Midbrain (tissue), 1 donor: Measurements from ENCODE around the gene ZNF319.

Source experiments
- DNase-seq: peaks from one replicate; lab custom pipeline; 2025; lab: John Stamatoyannopoulos, UW

The ZNF319 gene

DNA sequence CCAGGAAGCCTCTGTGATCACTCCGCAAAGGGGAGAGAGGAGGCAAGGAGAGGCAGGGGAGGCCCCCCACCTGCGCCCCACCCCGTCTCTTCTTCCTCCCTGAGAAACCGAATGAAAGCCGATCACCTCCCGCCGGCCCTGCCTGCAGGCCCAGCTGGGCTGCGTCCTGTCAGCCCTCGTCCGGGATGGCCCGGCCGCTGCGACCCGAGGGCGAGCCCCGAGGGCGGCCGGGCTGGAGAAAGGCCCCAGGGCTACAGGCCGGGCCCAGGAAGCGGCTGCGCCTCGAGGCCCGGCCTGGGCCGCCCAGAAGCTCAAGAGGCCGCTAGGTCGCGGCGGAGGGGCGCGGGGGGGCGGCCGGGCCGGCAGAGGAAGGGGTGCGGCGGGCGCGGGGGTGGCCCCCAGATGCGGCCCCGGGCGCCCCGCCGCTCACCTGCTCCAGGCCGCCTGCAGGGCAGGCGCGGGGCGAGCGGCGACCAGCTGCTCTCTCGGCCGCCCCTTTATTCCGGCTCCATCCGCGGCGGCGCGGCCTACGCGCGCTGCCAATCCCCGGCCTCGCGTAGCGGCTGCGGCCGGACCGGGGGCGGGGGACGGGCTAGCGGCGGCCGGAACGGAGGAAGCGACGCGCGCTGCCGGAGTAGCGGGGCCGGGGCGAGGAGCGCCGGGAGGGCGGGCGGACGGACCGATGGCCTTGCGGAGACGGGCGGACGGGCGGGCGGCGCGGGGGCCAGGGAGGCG is at the start of gene ZNF319:
TSS of gene ZNF319 (minus strand) at position 702 of the 735 bp plus-strand sequence. CDS start 2,407 bp downstream, outside the sequence.
- peak; percentile 34 for DNase-seq

DNA sequence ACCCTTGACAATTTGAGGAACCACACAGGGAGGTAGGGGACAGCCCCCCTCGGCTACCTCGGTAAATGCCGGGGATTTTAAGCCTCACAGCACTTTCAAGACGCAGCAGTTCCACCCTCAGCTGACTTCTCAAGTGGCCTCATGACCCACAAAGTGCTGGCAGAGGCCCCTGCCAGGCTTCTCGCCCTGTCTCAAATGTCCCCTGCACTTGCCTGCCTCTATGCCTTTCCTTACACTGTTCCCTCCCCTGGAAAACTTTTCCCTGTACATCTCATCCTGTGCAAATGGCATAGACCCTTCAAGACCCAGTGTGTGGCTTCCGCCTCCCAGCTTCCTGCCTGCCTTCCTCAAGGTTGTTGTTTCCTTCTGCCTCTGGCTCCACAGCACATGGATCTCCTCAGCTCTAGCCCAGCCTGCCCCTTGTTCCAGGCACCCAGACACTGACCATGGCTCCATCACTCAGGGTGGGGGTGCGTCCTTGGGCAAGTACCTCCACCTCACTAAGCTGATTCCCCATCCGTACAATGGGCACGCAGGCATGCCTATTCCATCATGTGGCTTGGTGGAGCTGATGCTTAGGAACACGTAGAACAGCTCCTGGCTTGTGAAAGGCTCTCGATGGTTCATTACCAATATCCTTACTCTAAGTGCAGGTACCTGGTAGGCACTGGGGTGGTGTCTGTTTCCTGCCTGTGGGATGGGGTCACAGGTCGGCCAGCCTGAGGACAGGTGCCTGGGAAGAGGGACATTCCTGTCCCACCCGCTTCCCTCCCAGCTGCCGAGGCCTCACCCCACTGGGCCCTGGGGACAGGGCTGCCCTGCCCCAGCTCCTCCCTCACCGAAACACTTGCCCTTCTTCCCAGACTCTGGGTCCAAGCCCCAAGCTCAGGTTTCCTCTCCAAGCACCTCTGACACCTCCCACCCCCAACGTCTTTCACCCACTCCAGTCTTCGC is 49.0 kb upstream of the ZNF319 start:
- DNase-seq = no peak

DNA sequence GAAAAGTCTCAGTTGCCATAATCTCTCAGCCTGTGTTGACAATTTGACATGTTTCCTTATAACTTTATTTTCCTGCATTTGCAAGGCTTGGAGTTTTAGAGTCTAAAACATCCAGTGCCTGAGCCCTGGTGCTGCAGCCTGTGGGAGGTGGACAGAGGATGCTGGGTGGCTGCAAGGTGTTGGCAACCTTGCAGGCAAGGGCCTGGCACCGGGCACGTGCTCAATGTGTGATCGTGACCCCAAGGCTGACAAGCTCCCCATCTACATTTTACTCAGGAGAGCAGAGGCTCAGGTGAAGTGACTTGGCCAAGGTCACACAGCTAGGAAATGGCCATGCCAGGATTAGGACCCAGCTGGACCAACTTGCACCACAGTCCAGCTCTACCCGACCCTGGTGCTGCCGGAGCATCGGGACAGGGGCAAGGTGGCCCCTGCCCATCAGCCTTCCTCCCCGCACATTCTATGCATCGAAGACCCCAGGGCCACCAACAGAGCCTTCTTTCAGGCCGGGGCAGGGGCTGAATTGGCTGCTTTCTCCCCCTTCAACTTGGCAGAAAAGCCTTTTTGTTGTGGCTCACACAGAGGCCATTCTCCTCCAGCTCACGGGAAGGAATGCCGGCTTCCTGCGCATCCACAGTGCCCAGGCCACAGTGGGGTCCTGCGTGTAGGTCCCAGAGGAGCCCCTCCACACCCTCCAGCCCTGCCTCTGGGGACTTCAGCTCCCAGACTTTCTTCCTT is 48.2 kb upstream of the ZNF319 start:
- DNase-seq = no peak

DNA sequence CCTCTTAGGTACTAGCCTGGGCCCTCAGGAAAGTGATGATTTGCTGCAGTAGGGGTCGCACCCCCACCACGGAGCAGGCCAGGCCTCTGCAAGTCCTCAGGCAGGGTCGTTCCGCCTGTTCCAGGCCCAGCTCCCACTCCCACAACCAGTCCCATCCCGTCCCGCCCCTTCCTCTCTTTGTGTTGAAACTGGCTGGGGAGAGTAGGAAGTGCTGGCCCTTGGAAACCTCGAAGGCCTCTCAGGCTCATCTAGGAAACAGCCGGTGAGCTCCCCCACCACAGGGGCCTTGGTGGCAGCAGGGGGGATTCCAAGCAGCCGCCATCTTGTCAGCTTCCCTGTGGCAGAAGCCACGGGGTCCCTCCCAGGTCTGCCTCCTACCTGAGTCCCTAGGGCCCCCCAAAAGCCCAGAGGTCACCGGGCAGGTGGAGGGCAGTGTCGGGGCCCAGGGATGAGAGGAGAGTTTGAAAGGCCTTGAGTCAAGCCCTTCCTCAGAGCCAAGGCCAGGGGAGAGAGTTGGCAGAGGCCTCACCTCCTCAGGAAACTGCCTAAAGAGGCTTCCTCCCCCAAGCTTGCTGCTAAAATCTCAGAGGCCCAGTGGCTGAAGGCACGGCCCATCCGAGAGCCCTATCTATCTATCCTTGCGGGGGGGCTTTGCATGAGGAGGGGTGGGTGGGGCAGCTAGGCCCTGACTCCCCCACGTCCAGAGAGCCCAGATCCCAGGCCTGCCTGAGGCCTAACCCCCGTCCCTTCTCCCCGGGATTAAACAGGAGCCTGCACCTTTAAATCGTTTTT is 47.3 kb upstream of the ZNF319 start:
- no peak for DNase-seq

DNA sequence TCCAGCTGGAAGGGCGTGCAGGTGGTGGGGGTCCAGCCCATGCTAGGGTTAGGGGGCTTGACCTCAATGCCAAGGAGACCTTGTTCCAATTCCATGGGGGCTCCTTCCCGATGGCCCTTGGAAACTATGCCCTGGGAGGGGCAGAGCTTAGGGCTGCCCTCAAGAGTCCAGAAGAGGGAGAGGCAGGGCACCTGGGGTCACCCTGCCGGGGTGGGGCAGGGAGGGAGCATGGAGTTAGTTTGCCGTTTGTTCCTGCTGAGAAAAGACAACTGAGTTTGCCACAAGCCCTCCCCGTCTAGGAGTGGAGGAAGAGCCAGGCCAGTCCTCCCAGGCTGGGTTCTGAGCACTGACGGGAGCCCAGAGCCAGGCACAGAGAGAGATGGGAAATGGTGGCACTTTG is 46.5 kb upstream of the ZNF319 start:
- DNase-seq = no peak

- no peak for DNase-seq
Measured at GRCh38 chr16:58046054-58046881, 45.8 kb upstream of the ZNF319 start.

DNA sequence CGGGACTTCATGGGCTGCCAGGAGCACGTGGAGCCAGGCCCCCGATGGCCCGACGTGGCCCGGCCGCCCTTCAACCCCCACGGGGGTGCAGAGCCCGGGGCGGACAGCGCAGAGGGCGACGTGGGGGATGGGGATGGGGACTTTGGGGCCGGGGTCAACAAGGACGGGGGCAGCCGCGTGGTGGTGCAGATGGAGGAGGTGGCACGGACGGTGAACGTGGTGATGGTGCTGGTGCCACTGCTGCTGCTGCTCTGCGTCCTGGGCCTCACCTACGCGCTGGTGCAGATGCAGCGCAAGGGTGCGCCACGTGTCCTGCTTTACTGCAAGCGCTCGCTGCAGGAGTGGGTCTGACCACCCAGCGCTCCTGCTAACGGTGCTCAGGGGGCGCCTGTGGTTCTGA is 44.6 kb upstream of the ZNF319 start:
- no peak for DNase-seq

GRCh38 chr16:58044266-58045019 is 44.0 kb upstream of the ZNF319 start:
- no peak for DNase-seq

DNA sequence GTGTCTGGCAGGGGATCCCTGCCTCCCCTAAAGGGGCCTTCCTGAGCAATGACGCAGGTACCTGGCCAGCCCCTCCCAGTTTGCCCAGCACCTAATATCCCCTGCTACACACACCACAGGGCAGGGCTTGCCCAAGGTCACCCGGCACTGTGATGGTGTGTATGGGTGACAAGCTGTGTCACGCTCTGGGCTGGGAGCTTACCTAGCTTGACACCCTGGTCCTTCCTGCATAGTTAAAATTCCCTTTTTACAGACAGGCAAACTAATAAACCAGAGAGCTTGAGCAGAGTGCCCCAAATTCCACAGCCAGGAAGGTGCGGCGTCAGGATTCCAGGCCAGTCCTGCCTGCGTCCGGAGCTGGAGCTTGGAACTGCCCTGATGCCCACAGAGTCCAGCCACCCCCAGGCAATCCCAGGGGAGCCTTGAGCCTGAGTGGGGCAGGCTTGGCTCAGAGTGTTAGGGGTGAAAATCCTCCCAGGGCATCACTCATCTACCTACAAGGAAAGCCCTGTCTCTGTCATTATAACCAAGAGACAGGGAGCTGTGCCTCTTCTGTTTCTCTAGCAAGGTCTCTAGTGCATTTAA is 43.2 kb upstream of the ZNF319 start:
- DNase-seq = no peak

GRCh38 chr16:58042886-58043515 is 42.5 kb upstream of the ZNF319 start:
- DNase-seq = no peak

DNA sequence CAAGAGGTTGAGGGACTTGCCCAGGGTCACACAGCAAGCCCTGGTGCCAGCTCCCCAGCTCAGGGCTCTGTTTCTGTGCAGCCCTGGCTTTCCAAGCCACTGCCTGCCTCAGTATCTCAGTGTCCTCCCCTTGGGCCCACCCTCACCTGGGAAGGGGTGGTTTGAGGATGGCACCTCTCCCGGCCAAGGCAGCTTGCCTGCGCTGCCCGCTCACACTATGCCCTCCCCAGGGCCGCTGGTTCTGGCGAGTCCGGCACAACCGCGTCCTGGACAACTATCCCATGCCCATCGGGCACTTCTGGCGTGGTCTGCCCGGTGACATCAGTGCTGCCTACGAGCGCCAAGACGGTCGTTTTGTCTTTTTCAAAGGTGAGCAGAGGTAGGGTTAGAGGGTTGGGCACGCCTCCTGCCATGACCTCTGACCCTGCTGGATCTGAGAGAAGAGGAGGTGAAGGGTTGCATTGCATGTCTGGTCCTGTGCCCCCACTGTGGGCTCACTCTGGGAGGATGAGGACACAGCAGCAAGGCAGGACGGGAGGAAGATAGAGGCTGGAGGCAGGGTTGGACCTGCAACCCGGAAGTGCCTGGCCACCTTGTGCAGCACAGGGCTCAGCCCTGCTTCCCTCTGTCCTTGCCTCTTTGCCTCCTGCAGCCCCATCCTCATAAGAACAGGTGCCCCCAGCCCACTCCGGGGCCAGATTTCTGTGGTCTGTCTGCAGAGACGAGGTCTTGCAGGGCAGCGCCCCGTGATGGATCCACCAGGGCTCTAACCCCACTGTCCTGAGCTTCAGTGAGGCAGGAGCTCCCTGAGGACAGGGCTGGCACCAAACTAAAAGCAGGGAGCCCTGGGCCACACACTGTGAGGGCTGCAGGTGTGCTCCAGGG is 41.8 kb upstream of the ZNF319 start:
- no peak for DNase-seq

- no peak for DNase-seq
Measured at GRCh38 chr16:58041628-58041955, 41.1 kb upstream of the ZNF319 start.

GRCh38 chr16:58040945-58041627 is 40.6 kb upstream of the ZNF319 start:
- no peak for DNase-seq

GRCh38 chr16:58040496-58040846 is 40.0 kb upstream of the ZNF319 start:
- DNase-seq = no peak

- no peak for DNase-seq
Measured at GRCh38 chr16:58039829-58040495, 39.5 kb upstream of the ZNF319 start.

DNA sequence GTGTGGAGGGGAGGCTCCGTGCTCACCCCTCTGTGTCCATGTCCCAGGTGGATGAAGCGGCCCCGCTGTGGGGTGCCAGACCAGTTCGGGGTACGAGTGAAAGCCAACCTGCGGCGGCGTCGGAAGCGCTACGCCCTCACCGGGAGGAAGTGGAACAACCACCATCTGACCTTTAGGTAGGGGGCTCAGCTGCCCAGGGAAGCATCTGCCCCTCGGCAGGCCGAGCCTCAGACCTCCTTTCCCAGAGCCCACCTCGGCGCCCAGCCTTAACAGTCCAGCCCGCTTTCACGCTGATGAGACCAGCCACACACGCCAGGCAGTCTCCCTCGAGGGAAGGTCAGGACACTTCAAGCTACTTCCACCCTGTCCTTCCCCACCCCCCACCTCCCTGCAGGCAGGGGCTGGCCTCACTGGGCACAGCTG is 37.8 kb upstream of the ZNF319 start:
- DNase-seq = no peak
